Measurements from ENCODE around the gene KLHL21.

Gene KLHL21

GRCh38 chr1:6599141-6599975 is 3.3 kb downstream of the KLHL21 start:
- DNase-seq: no peak

DNA sequence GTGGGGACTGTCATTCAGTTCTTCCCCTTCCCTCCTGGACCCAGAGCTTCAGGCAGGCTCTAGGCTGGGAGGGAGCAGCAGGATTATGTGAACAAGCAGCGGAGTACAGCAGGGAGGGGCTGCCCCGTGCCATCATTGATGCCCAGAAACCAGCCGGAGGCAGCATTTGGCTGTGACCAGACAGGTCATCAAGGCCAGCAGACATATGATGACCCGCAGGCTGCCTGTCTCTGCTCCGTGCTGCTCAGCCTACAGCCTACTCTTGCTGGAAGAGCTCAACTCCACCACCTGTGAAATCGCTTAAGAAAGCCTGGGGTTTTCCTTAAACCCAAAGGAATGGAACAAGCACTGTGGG is 4.9 kb downstream of the KLHL21 start:
- DNase-seq: no peak

- DNase-seq: no peak
These were observed 5.5 kb downstream of the KLHL21 start for GRCh38 chr1:6596886-6597776.

DNA sequence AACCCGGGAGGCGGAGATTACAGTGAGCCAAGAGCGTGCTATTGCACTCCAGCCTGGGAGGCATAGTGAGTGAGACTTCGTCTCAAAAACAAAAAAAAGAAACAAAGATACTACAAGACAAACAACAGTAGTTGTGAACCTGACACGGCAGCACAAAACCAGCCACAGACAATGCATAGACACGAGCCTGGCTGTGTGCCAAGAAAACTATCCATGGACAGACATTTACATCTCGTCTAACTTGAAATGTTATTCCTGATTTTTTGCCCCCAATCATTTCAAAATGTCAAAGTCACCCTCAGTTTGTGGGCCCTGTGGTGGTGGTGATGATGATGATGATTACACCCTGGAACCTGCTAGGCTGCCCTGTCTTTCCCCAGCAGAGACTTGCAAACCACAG is 6.3 kb downstream of the KLHL21 start:
- DNase-seq: no peak

DNA sequence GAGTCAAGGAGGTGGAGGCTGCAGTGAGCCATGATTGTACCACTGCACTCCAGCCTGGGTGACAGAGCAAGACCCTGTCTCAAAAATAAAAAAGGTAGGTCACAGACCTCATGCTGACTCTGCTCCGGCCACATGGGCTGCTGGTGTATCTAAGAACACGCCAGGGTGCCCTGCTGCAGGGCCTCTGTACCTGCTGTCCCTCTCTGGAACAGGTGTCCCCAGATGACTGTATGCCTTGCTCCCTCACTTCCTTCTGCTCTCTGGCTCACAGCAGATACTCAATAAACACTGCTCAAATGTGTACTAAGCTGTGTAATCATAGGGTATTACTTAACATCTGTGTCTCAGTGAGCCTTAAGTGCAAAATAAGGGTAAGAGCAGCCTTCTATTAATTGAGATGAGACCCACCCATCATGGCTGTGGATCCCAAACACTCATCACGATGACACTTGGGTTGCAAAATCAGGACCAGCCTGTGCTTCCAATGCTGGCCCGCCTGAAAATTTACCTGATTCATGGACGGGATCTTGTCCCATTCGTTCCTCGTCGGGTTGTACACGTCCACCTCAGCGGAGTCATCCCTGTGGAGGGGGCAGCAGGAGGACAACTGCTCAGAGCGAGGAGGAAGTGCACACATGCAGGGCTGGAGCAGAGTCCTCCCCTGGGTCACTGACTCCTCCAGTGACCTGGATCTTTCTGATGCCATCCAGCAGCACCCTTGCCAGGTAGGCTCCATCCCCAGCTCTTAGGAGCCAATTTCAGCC is 7.5 kb downstream of the KLHL21 start:
- peak; percentile 62 for DNase-seq

DNA sequence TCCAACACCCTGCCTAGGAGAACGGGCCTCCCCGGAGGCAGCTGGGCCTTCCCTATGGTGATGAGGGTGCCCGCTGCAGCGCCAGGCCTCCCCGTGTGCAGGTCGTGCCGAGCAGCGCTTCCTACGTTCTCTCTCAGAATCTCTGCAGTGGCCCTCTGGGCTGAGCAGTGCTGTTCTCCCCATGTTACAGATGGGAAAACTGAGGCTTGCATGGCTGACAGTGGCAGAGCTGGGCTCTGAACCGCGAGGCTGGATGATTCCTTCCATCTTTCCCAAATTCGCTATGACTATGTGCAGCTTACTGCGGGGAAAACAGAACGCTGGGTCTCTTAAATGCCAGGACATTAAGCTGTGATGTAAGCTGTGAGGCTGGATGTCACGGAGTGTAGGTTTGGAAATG is 8.9 kb downstream of the KLHL21 start:
- DNase-seq: no peak

- no peak for DNase-seq
These were observed 9.6 kb downstream of the KLHL21 start for GRCh38 chr1:6592865-6593593.

GRCh38 chr1:6592441-6592840 is 10.2 kb downstream of the KLHL21 start:
- DNase-seq: no peak

- DNase-seq: no peak
These were observed 11.0 kb downstream of the KLHL21 start for GRCh38 chr1:6591644-6592043.

- no peak for DNase-seq
These were observed 11.4 kb downstream of the KLHL21 start for GRCh38 chr1:6591222-6591621.

DNA sequence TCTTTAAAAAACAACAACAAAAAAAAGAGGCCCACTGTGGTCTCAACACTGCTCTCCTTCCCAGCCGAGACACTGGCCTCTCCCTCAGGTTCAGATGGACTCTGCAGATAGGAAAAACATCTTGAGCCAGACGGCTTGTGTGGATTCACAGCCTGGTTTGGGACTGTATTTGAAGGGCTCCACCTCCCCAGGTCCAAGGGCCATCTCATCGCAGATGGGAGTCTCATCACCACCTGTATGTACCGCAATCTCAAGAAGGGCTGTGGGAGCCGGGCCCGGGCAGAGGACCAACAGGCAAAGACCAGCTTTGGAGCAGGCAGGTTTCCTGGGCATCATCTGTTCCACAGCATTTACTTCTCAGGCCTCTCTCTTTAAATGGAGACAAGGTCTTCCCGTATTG is 12.6 kb downstream of the KLHL21 start:
- no peak for DNase-seq

GRCh38 chr1:6588893-6589520 is 13.7 kb downstream of the KLHL21 start:
- DNase-seq: no peak

DNA sequence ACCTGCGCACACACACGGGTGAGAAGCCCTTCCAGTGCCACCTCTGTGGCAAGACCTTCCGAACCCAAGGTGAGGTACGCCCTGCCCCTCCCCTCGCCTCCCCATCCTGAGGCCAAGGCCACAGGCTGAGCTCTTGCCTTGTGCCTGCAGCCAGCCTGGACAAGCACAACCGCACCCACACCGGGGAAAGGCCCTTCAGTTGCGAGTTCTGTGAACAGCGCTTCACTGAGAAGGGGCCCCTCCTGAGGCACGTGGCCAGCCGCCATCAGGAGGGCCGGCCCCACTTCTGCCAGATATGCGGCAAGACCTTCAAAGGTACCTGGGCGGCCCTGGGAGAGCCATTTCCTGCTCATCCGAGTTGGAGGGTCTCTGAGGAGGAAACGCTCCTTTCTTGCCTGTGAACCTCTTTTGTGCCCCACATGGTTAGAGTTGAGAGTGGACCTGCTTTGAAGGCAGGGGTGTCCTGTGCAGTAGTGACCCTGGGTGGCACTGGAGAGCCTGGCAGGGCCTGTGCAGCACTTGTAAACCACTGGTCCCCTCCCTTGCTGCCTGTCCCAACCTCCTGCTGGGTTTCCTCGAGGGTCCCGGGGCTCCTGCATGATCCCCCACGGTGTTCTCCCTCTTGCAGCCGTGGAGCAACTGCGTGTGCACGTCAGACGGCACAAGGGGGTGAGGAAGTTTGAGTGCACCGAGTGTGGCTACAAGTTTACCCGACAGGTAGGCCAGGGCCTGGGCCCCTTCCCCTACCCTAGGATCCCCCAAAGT is 14.4 kb downstream of the KLHL21 start:
- no peak for DNase-seq

GRCh38 chr1:6587261-6588005 is 15.2 kb downstream of the KLHL21 start:
- DNase-seq: peak; percentile 81

DNA sequence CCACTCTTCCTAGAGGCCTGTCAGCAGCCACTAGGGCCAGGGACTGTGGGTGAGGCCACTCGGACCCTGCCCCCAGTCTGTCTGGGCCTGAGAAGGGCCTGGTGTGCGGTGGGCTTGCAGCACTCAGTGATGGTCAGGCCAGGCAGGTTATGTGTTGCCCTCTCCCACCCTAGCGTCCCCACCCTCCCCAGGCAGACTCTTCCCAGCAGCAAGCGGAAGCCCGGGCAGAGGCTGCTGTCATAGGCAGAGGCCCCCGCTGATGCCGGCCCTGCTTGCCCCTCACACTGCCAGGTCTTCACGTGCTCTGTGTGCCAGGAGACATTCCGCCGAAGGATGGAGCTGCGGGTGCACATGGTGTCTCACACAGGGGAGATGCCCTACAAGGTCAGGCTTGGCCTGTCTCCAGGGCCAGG is 16.3 kb downstream of the KLHL21 start:
- no peak for DNase-seq

DNA sequence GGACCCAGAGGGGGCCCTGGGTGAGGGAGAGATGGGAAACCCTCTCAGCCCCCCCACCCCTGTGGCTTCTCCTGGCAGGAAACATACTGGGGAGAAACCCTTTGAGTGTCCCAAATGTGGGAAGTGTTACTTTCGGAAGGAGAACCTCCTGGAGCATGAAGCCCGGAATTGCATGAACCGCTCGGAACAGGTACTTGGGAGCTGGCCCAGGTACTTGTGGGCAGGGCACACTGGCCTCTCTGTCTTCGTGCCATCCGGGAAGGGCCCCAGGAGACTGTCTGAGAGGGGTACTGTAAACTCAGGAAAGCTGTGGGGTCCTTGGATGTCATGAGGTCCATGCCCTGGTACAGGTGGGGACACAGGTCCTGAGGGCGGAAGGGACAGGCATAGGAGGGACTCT is 16.8 kb downstream of the KLHL21 start:
- DNase-seq: no peak

- no peak for DNase-seq
These were observed 17.5 kb downstream of the KLHL21 start for GRCh38 chr1:6585081-6585722.

DNA sequence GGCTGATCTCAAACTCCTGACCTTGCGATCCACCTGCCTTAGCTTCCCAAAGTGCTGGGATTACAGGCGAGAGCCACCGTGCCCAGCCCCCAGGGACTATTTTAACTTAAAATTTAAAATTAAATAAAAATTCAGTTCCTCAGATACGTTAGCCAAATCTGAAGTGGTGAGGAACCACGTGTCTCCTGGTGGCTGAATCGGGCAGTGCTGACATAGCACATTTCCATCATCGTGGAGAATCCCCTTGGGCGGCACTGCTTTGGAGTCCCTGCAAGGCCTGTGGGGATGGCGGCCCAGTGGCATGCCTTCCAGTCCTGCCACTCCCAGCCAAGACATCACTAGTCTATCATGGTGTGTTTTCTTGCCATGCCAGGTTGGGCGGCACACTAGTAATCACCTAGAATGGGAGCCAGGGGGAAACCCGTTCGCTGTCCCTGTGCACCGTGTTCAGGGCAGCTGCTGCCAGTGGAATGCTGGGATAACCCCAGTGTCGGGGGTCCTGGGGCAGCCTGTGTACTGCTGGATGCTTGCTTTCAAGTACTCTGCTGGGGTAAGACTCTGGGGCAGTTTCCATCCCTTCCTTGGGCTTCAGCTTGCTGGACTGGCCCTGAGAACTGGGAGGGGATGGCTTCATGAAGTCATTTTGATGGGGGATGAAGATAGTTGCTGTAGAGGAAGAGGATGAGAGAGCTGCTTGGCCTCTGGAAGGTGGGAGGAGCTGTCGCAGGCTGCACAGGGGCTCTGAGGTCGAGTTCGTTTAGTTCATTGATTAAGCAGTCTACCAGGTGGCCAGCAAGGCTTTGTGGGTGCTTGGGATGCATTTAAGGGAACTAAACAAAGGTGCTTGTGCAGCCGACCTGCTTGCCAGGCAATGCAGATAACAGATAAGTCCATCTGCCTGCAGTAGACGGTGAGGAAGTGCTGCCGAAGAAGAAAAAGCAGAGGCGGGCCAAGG is 18.3 kb downstream of the KLHL21 start:
- no peak for DNase-seq

GRCh38 chr1:6582370-6582769 is 20.3 kb downstream of the KLHL21 start:
- peak; percentile 96 for DNase-seq

Measured in DMS53 (cell line).